Measurements from ENCODE around the gene ARID1B. TPM values are rescaled to one million over a fixed set of nuclear protein-coding genes. Genes with fewer than 3 reads are reported as not detected.

Gene ARID1B
- polyA plus RNA-seq, 1 experiment, result 19.2 TPM

DNA sequence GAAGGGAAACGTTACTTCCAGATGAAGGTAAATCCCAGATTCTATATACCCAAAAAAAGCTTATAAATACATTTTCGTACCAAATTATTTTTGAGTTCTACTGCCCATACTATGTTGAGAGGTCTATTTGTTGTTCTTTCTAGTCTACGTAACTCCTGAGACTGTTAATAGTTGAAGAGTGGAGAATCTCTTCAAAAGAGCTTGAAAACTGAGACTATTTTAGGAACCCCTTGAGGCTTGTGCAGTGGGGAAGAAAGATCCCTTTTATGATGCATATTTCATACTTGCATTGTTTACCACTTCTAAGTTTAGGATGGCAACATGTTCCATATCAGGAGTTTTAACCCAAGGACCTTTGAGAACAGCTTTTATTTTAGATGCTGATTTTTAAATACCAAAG lies 301.1 kb downstream of the ARID1B start:
- Histone ChIP-seq H3K27ac (ENCODE audit: low read depth, low read length) (no peak overlapping the region), H3K27me3 (ENCODE audit: control insufficient read depth, insufficient read depth, low read length) (no peaks in the 10 kb centered on the region), H3K9me3 (ENCODE audit: control insufficient read depth, insufficient read depth, low read length) (no peaks in the 10 kb centered on the region), H3K4me3 (ENCODE audit: low read depth, low read length) (no peak overlapping the region)
- POLR2A ChIA-PET, result no interaction called here
- CTCF ChIA-PET, result interaction anchor here (0.6 to 1.4 kb wide), 4 partner anchors 9 to 514 kb away, joined by 3 to 5 read pairs (median 3); no protein-coding TSS in a partner anchor
- DNase-seq (ENCODE audit: low read depth, low spot score), result no peak
- TF ChIP-seq, protein P1, sequence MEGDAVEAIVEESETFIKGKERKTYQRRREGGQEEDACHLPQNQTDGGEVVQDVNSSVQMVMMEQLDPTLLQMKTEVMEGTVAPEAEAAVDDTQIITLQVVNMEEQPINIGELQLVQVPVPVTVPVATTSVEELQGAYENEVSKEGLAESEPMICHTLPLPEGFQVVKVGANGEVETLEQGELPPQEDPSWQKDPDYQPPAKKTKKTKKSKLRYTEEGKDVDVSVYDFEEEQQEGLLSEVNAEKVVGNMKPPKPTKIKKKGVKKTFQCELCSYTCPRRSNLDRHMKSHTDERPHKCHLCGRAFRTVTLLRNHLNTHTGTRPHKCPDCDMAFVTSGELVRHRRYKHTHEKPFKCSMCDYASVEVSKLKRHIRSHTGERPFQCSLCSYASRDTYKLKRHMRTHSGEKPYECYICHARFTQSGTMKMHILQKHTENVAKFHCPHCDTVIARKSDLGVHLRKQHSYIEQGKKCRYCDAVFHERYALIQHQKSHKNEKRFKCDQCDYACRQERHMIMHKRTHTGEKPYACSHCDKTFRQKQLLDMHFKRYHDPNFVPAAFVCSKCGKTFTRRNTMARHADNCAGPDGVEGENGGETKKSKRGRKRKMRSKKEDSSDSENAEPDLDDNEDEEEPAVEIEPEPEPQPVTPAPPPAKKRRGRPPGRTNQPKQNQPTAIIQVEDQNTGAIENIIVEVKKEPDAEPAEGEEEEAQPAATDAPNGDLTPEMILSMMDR (IDR thresholded peaks at IDR 0.05; ENCODE audit: low read depth, low read length), result no peak

- no peaks in the 10 kb centered on the region for H3K27me3 ChIP-seq (ENCODE audit: control insufficient read depth, insufficient read depth, low read length)
- ChIA-PET POLR2A (no interaction called here), CTCF (interaction anchor here (1.0 to 1.4 kb wide), 4 partner anchors 8 to 515 kb away, joined by 3 to 5 read pairs (median 4); no protein-coding TSS in a partner anchor)
- H3K4me3 ChIP-seq (ENCODE audit: low read depth, low read length), result no peak overlapping the region
- no peaks in the 10 kb centered on the region for H3K9me3 ChIP-seq (ENCODE audit: control insufficient read depth, insufficient read depth, low read length)
- H3K27ac ChIP-seq (ENCODE audit: low read depth, low read length), result no peak overlapping the region
- DNase-seq (ENCODE audit: low read depth, low spot score), result no peak
- TF ChIP-seq, protein P1 (IDR thresholded peaks at IDR 0.05; ENCODE audit: low read depth, low read length), result no peak
These were observed 302.1 kb downstream of the ARID1B start for GRCh38 chr6:157079277-157079676.

DNA sequence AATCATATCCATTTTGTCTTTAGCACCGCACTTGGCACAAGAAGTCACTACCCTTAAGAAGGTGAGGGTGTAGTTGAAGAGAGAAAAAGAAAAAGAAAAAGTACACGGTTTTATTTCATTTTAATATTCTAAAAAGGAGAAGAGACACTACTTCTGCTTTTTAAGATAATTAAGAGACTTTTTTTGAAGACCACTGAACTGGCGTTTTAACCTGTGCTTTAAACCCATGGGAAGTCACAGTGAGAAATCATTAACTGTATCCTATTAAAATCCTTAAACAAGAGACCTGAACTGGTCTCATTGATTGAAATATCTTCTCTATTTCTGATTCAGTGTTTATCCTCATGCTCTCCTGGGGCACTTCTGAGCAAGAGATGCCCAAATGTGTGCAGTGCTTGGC lies 302.6 kb downstream of the ARID1B start:
- TF ChIP-seq, protein P1 (IDR thresholded peaks at IDR 0.05; ENCODE audit: low read depth, low read length), result no peak
- Histone ChIP-seq H3K27ac (ENCODE audit: low read depth, low read length) (no peak overlapping the region), H3K4me3 (ENCODE audit: low read depth, low read length) (no peak overlapping the region), H3K9me3 (ENCODE audit: control insufficient read depth, insufficient read depth, low read length) (no peaks in the 10 kb centered on the region), H3K27me3 (ENCODE audit: control insufficient read depth, insufficient read depth, low read length) (no peaks in the 10 kb centered on the region)
- CTCF ChIA-PET, result interaction anchor here (1.1 to 1.4 kb wide), 2 partner anchors 8 to 34 kb away, joined by 5 read pairs; no protein-coding TSS in a partner anchor
- no peak for DNase-seq (ENCODE audit: low read depth, low spot score)
- POLR2A ChIA-PET, result no interaction called here

- TF ChIP-seq, protein P1 (IDR thresholded peaks at IDR 0.05; ENCODE audit: low read depth, low read length), result no peak
- no peak overlapping the region for H3K27ac ChIP-seq (ENCODE audit: low read depth, low read length)
- H3K27me3 ChIP-seq (ENCODE audit: control insufficient read depth, insufficient read depth, low read length), result no peaks in the 10 kb centered on the region
- ChIA-PET CTCF (interaction anchor here (2.6 kb wide), 1 partner anchor 34 kb away, joined by 10 read pairs; no protein-coding TSS in a partner anchor), POLR2A (no interaction called here)
- no peak overlapping the region for H3K4me3 ChIP-seq (ENCODE audit: low read depth, low read length)
- no peak for DNase-seq (ENCODE audit: low read depth, low spot score)
- no peaks in the 10 kb centered on the region for H3K9me3 ChIP-seq (ENCODE audit: control insufficient read depth, insufficient read depth, low read length)
These were observed 303.8 kb downstream of the ARID1B start for GRCh38 chr6:157080986-157081391.

DNA sequence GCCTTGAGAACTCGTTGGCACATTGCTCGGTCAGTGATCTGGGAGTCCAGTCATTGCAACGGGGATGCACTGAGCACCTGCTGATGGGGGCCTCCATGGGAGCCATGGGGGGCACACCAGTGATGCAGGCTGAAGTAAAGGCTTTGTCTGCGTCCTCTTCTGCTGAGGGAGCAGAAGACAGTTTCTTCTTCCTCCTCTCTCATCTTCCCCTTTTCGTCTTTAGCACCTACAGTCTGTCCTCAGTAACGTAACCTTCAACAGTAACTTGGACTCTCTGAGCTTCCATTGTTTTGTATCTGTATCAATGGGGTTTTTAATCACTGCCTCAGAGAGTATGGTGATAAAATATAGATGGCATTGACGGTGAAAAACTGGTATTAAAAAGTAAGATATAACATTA lies 306.2 kb downstream of the ARID1B start:
- no peaks in the 10 kb centered on the region for H3K27me3 ChIP-seq (ENCODE audit: control insufficient read depth, insufficient read depth, low read length)
- no peak overlapping the region for H3K4me3 ChIP-seq (ENCODE audit: low read depth, low read length)
- no peak overlapping the region for H3K27ac ChIP-seq (ENCODE audit: low read depth, low read length)
- POLR2A ChIA-PET, result no interaction called here
- no peak for DNase-seq (ENCODE audit: low read depth, low spot score)
- H3K9me3 ChIP-seq (ENCODE audit: control insufficient read depth, insufficient read depth, low read length), result no peaks in the 10 kb centered on the region
- CTCF ChIA-PET, result no interaction called here
- TF ChIP-seq, protein P1 (IDR thresholded peaks at IDR 0.05; ENCODE audit: low read depth, low read length), result no peak

Data from AG04450 (cell line).